ENCODE results near the gene ALOX5. TPM values are rescaled to one million over a fixed set of nuclear protein-coding genes. Genes with fewer than 3 reads are reported as not detected.
A peak's percentile ranks its signal among the peaks of the same experiment; 100 is the strongest.

ALOX5 gene
- polyA plus RNA-seq, 1 of the 3 experiments (the other 2 are of a cell fraction) = not detected

- H3K4me1 ChIP-seq (ENCODE audit: control insufficient read depth in 1 of 2, insufficient read depth in 2 of 2, low read depth in 1 of 2, low read length in 1 of 2) = peaks cover 0 to 22% of the 10 kb centered on the region in 2 experiments; a peak in 1 of 4 replicates
- H3K4me3 ChIP-seq (ENCODE audit: low read depth in 2 of 2, low read length in 1 of 2) = no peak overlapping the region
- ChIA-PET POLR2A (no interaction called here), CTCF (interaction anchor here (1.1 to 1.3 kb wide), 2 partner anchors 18 kb away, joined by 3 to 4 read pairs; no protein-coding TSS in a partner anchor)
- H3K27ac ChIP-seq (ENCODE audit: low read depth in 2 of 2, low read length in 1 of 2) = peak overlapping the region in 1 of 2 experiments; percentile 43; a peak in 1 of 4 replicates
- no peaks in the 10 kb centered on the region for H3K27me3 ChIP-seq (ENCODE audit: insufficient read depth)
- no peaks in the 10 kb centered on the region for H4K20me1 ChIP-seq (ENCODE audit: insufficient read depth)
- no peak overlapping the region for H3K9ac ChIP-seq
- H3F3A ChIP-seq (replicated peaks; ENCODE audit: insufficient read depth) = no peaks in the 10 kb centered on the region
- WGBS (ENCODE audit: low lambda C conversion rate) = 82% methylated on average over 6 of the region's 6 CpGs
- H3K36me3 ChIP-seq (replicated peaks in 1 of 2; ENCODE audit: control insufficient read depth in 1 of 2, insufficient read depth in 2 of 2, low read length in 1 of 2) = peaks cover 0 to 14% of the 10 kb centered on the region in 2 experiments
- no peaks in the 10 kb centered on the region for H3K9me2 ChIP-seq
- no peaks in the 10 kb centered on the region for H3K9me3 ChIP-seq
- H3K4me2 ChIP-seq = no peak overlapping the region
- DNase-seq = no peak
- H3K79me2 ChIP-seq (ENCODE audit: insufficient read depth) = no peaks in the 10 kb centered on the region
- no peak overlapping the region for H2AFZ ChIP-seq (ENCODE audit: low read depth)
- TF ChIP-seq YY1 (IDR thresholded peaks at IDR 0.05; ENCODE audit: low read depth) (no peak), MEF2A (IDR thresholded peaks at IDR 0.05; ENCODE audit: borderline replicate concordance, low read depth) (no peak), POLR2AphosphoS5 (IDR thresholded peaks at IDR 0.05; ENCODE audit: low read depth, low read length) (no peak), RCOR1 (IDR thresholded peaks at IDR 0.05; ENCODE audit: low read length) (no peak), GATA2 (CRISPR knock-in tag; IDR thresholded peaks at IDR 0.05) (no peak), RFX5 (IDR thresholded peaks at IDR 0.05; ENCODE audit: low read length) (no peak), CHD2 (IDR thresholded peaks at IDR 0.05; ENCODE audit: low read length, partially characterized antibody) (no peak), FOXM1 (IDR thresholded peaks at IDR 0.05; ENCODE audit: low read depth) (no peak), GABPA (IDR thresholded peaks at IDR 0.05; ENCODE audit: low read depth) (no peak), ELF1 (IDR thresholded peaks at IDR 0.05) (no peak), CTCF (IDR thresholded peaks at IDR 0.05) (no peak), EZH2phosphoT487 (IDR thresholded peaks at IDR 0.05; ENCODE audit: borderline replicate concordance, low read depth) (no peak), RAD21 (IDR thresholded peaks at IDR 0.05; ENCODE audit: low read length) (no peak), REST (IDR thresholded peaks at IDR 0.05; ENCODE audit: low read depth, low read length) (no peak), TCF12 (IDR thresholded peaks at IDR 0.05) (no peak), TAF1 (IDR thresholded peaks at IDR 0.05; ENCODE audit: borderline replicate concordance, low read depth, low read length) (no peak), TEAD4 (IDR thresholded peaks at IDR 0.05; ENCODE audit: borderline replicate concordance, insufficient read depth) (no peak)
- TF ChIP-seq, protein P1, sequence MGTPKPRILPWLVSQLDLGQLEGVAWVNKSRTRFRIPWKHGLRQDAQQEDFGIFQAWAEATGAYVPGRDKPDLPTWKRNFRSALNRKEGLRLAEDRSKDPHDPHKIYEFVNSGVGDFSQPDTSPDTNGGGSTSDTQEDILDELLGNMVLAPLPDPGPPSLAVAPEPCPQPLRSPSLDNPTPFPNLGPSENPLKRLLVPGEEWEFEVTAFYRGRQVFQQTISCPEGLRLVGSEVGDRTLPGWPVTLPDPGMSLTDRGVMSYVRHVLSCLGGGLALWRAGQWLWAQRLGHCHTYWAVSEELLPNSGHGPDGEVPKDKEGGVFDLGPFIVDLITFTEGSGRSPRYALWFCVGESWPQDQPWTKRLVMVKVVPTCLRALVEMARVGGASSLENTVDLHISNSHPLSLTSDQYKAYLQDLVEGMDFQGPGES (IDR thresholded peaks at IDR 0.05; ENCODE audit: low read depth, low read length) = no peak
- TF ChIP-seq, protein P2, sequence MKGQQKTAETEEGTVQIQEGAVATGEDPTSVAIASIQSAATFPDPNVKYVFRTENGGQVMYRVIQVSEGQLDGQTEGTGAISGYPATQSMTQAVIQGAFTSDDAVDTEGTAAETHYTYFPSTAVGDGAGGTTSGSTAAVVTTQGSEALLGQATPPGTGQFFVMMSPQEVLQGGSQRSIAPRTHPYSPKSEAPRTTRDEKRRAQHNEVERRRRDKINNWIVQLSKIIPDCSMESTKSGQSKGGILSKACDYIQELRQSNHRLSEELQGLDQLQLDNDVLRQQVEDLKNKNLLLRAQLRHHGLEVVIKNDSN (IDR thresholded peaks at IDR 0.05; ENCODE audit: borderline replicate concordance, low read depth) = no peak
- TF ChIP-seq, protein P3, sequence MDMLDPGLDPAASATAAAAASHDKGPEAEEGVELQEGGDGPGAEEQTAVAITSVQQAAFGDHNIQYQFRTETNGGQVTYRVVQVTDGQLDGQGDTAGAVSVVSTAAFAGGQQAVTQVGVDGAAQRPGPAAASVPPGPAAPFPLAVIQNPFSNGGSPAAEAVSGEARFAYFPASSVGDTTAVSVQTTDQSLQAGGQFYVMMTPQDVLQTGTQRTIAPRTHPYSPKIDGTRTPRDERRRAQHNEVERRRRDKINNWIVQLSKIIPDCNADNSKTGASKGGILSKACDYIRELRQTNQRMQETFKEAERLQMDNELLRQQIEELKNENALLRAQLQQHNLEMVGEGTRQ (IDR thresholded peaks at IDR 0.05; ENCODE audit: borderline replicate concordance, low read depth, low read length) = no peak
Observed at GRCh38 chr10:45460235-45460878, 86.3 kb downstream of the ALOX5 start.

All from SK-N-SH (cell line).